Gastroesophageal sphincter (tissue), 4 donors: Measurements from ENCODE around the gene NAALADL2. TPM values are rescaled to one million over a fixed set of nuclear protein-coding genes. Genes with fewer than 3 reads are reported as not detected.

Experiments used
- ATAC-seq: fragments of 150-250 bp; one replicate; pipeline ENCODE4 v1.9.1; 2016; ENCODE audit warnings: mild to moderate bottlenecking, moderate library complexity
- H3K27ac ChIP-seq, 4 donors: fragments of 200-600 bp; sonication (generic) in 3 of 4; 1 replicate in 3 of 4; 2 replicates in 1 of 4; pipeline ENCODE4 v1.5.1; 2016 to 2019
- H3K27me3 ChIP-seq: fragments of 200-600 bp; sonication (generic); one replicate; pipeline ENCODE4 v1.5.1; 2019
- H3K36me3 ChIP-seq, 2 donors: fragments of 200-600 bp; sonication (generic); one replicate each; pipeline ENCODE4 v1.5.1; 2019; ENCODE audit warnings: control low read depth in 1 of 2
- H3K4me1 ChIP-seq, 3 donors: fragments of 200-600 bp; sonication (generic); 1 replicate in 2 of 3; 2 replicates in 1 of 3; pipeline ENCODE4 v1.5.1; 2016 to 2019; ENCODE audit warnings: control low read depth in 2 of 3
- H3K4me3 ChIP-seq, 2 donors: fragments of 200-600 bp; sonication (generic); one replicate each; pipeline ENCODE4 v1.5.1; 2019; ENCODE audit warnings: mild to moderate bottlenecking in 1 of 2, moderate library complexity in 1 of 2
- H3K9me3 ChIP-seq, 3 donors: fragments of 200-600 bp; sonication (generic); one replicate each; pipeline ENCODE4 v1.5.1; 2017 to 2019; ENCODE audit warnings: control low read depth in 2 of 3
- EP300 ChIP-seq: sonication (generic); formaldehyde crosslinking; IDR thresholded peaks from one replicate; pipeline ENCODE4 v1.6.1; 2017; ENCODE audit warnings: antibody characterized with exemption, mild to moderate bottlenecking
- POLR2A ChIP-seq, 2 donors: fragments of 450-650 bp; IDR thresholded peaks; one replicate each; pipeline ENCODE4 v1.6.1; 2017; ENCODE audit warnings: antibody characterized with exemption in 2 of 2, mild to moderate bottlenecking in 2 of 2, moderate library complexity in 1 of 2
- POLR2AphosphoS5 ChIP-seq: sonication (generic); formaldehyde crosslinking; IDR thresholded peaks from one replicate; pipeline ENCODE4 v1.6.1; 2017; ENCODE audit warnings: antibody characterized with exemption
- WGBS, 2 donors: methylation state at CpG; one replicate each; pipeline ENCODE4 v1.1.5; 2018; ENCODE audit warnings: low coverage in 1 of 2; 5-methylcytosine and 5-hydroxymethylcytosine counted together
- total RNA-seq, 4 donors: library from RNA; depleted of rRNA; stranded (reverse); fragments of >200 nt; gene quantifications; one replicate each; pipeline ENCODE4 v1.1.0, GENCODE V29; 2016
- TF ChIP-seq, protein P1 (sequence below), 4 experiments: fragments of 200-600 bp in 2 of 4; fragments of 450-650 bp in 2 of 4; sonication (generic) in 1 of 4; IDR thresholded peaks; one replicate each; pipeline ENCODE4 v1.5.1; 2017 to 2019; ENCODE audit warnings: antibody characterized with exemption in 4 of 4, mild to moderate bottlenecking in 2 of 4, moderate library complexity in 2 of 4

Gene NAALADL2
- total RNA-seq, 4 donors from 2014 or later: 3.1 to 7.4 (median 6.2) TPM

DNA sequence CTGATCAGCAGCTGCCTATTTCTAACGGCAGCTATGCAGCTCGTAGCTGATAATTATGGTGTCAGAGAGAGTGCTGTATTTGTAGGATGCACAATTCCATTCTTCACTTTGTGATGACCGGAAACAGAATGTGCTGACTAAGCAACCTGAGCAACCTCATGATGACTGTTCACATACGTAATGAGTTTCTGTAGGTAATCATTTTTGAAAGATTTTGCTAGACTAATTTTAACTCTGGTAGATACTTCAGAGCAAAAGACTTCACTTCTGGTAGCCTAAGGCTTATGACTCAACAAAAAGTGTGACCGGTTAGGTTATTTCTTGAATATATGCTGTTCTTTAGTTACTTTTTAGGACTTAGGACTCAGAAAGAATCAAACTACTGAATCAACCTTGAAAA lies 567.7 kb downstream of the NAALADL2 start:
- H3K27me3 ChIP-seq: no peaks in the 10 kb centered on the region
- no peak for ATAC-seq
- H3K4me3 ChIP-seq: no peak overlapping the region
- H3K27ac ChIP-seq: no peak overlapping the region
- 93 to 100% methylated on average over 5 of the region's 5 CpGs for WGBS, 2 donors
- TF ChIP-seq, protein P1, sequence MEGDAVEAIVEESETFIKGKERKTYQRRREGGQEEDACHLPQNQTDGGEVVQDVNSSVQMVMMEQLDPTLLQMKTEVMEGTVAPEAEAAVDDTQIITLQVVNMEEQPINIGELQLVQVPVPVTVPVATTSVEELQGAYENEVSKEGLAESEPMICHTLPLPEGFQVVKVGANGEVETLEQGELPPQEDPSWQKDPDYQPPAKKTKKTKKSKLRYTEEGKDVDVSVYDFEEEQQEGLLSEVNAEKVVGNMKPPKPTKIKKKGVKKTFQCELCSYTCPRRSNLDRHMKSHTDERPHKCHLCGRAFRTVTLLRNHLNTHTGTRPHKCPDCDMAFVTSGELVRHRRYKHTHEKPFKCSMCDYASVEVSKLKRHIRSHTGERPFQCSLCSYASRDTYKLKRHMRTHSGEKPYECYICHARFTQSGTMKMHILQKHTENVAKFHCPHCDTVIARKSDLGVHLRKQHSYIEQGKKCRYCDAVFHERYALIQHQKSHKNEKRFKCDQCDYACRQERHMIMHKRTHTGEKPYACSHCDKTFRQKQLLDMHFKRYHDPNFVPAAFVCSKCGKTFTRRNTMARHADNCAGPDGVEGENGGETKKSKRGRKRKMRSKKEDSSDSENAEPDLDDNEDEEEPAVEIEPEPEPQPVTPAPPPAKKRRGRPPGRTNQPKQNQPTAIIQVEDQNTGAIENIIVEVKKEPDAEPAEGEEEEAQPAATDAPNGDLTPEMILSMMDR (IDR thresholded peaks at IDR 0.05): no peak
- no peak for TF ChIP-seq POLR2AphosphoS5
- no peaks in the 10 kb centered on the region for H3K4me1 ChIP-seq
- H3K9me3 ChIP-seq: no peaks in the 10 kb centered on the region
- H3K36me3 ChIP-seq: no peaks in the 10 kb centered on the region

DNA sequence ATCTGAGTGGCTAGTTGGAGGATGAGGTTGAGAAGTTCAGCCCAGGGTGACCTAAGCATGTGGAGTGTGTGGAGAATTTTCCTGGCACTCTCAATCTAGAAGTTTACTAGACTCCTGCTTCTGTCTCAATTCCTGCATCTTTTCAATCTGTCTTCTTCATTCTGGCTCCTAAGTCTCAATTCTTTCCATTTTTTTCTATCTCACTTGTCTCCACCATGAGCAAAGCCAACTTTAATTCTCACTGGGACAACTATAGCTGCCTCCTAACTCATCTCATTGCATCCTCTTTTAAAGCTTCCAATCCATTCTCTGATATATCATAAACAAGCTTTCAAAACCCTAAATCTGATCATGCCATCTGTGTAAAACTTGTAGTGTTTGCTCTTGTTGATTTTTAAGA lies 569.3 kb downstream of the NAALADL2 start:
- no peaks in the 10 kb centered on the region for H3K9me3 ChIP-seq
- ATAC-seq: no peak
- no peaks in the 10 kb centered on the region for H3K36me3 ChIP-seq
- TF ChIP-seq, protein P1 (IDR thresholded peaks at IDR 0.05): no peak
- TF ChIP-seq EP300 (no peak), POLR2A (IDR thresholded peaks at IDR 0.05) (no peak), POLR2AphosphoS5 (no peak)
- H3K27me3 ChIP-seq: no peaks in the 10 kb centered on the region
- H3K27ac ChIP-seq: no peak overlapping the region
- no peak overlapping the region for H3K4me3 ChIP-seq
- no peaks in the 10 kb centered on the region for H3K4me1 ChIP-seq

DNA sequence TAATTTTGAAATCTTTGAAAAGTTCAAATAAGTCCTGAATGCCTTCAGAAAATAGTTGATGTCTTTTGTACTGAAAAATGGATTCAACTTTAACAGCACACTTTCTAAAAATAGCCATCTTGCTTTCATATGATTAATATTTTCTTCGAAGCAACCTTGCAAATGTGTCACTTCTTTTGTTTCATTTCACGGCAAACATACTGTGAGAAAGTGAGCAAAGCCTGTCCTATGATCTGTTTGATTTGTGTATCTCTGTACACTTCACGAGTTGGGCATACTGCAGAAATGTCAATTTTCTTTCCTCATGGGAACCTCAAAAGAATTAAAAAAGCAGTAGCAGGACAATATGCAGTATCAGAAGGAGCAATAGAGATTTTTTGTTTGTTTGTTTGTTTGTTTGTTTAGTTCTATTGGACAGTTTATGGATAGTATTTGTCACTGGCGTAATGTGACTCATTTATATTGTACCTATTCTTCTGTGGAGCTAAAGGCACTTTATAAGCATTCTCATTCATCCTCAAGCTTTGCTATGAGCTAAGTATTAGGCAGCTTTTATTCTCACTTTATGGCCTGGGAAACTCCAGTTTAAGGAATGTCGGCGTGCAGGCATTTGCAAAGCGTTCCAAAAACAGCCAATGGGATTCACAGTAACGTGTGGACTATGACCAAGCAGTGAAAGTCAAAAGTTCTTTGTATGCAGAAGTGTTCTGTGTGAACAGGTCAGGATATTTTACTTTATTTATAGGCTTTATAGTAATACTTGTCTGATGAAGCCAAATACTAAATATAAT lies 572.0 kb downstream of the NAALADL2 start:
- ATAC-seq: no peak
- Histone ChIP-seq H3K27ac (no peak overlapping the region), H3K27me3 (no peaks in the 10 kb centered on the region), H3K36me3 (no peaks in the 10 kb centered on the region), H3K4me3 (no peak overlapping the region), H3K4me1 (no peaks in the 10 kb centered on the region), H3K9me3 (no peaks in the 10 kb centered on the region)
- WGBS, 2 donors: 55 to 56% methylated on average over 6 to 8 of the region's 8 CpGs
- TF ChIP-seq POLR2A (IDR thresholded peaks at IDR 0.05) (no peak), POLR2AphosphoS5 (no peak), EP300 (no peak)
- TF ChIP-seq, protein P1 (IDR thresholded peaks at IDR 0.05): no peak

DNA sequence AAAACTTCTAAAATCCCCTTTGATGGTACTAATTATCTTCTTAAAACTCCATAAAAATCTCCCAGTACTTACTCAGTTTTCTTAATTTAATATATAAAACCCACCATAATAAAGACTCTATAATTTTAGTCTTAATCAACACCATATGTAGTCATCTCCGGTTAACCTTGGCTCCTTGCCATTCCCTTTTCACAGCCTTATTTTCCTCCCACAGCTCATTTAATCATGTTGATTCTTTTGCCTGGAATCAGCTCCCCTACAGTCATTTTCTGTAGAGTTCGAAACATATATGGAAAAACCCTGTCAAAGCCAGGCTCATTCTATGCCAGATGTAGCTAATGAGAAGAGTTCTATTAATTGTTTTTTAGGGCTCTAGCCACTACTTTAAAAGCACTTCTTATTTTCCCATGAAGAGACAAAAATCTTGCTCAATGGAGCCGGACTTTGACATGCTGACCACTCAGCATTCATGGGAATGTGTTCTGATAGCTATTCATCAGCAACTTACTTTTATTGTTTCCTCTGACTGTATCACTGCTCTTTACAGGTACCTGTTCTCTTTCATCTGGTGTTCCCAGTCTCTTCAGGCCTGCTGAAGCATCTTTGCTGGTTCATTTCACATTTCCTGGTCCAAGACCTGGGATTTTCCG lies 573.4 kb downstream of the NAALADL2 start:
- H3K36me3 ChIP-seq: no peaks in the 10 kb centered on the region
- H3K9me3 ChIP-seq: no peaks in the 10 kb centered on the region
- no peak overlapping the region for H3K4me3 ChIP-seq
- no peak overlapping the region for H3K27ac ChIP-seq
- H3K27me3 ChIP-seq: no peaks in the 10 kb centered on the region
- TF ChIP-seq, protein P1 (IDR thresholded peaks at IDR 0.05): no peak
- TF ChIP-seq POLR2AphosphoS5 (no peak), EP300 (no peak), POLR2A (IDR thresholded peaks at IDR 0.05) (no peak)
- 51 to 64% methylated on average over 3 to 4 of the region's 4 CpGs for WGBS, 2 donors
- no peak for ATAC-seq
- H3K4me1 ChIP-seq: no peaks in the 10 kb centered on the region
